GM23338 (cell line): ENCODE data around the gene CRABP1.

Experiments
- CTCF ChIP-seq, 2 experiments: fragments of 200-600 bp in 1 of 2; sonication (generic) in 1 of 2; conservative IDR thresholded peaks; 2 replicates each; pipeline versions ENCODE4 v1.5.1 to v1.6.1; 2016 to 2017; ENCODE audit warnings: antibody characterized with exemption in 2 of 2, low read depth in 2 of 2, mild to moderate bottlenecking in 2 of 2, moderate library complexity in 1 of 2
- POLR2AphosphoS5 ChIP-seq: IDR thresholded peaks from 2 replicates; pipeline ENCODE4 v1.6.1; 2016; ENCODE audit warnings: antibody characterized with exemption, low read depth

- TF ChIP-seq CTCF (conservative IDR thresholded peaks at IDR 0.05; ENCODE audit: low read depth in 2 of 2) (no peak), POLR2AphosphoS5 (no peak)
Measured at GRCh38 chr15:78335985-78336384, 4.2 kb upstream of the CRABP1 start.
